NCI-H2171 treated with DMSO at 0.1 percent for 48 hours (cell line): Measurements from ENCODE around the gene GRIP2.
A peak's percentile ranks its signal among the peaks of the same experiment; 100 is the strongest.

ENCODE experiments used
- DNase-seq: peaks from one replicate; lab custom pipeline; 2025; lab: John Stamatoyannopoulos, UW

GRIP2 gene

DNA sequence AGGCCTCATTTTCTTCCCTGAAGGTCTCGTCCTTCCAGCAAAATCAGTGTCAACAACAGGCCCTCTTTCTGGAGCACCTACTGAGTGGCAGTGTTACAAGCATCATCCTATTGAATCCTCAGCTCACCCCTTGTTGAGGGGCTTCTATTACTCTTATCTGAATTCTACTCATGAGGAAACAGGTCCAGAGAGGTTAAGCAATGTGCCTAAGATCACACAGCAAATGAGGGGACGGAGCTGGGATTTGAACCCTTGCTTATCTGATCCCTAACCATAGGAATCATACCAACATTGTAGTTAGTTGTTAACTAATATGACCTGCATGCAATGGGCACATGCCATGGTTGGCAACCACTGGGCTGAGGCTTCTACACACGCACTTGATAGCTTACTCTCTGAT lies 74.7 kb downstream of the GRIP2 start:
- no peak for DNase-seq

DNA sequence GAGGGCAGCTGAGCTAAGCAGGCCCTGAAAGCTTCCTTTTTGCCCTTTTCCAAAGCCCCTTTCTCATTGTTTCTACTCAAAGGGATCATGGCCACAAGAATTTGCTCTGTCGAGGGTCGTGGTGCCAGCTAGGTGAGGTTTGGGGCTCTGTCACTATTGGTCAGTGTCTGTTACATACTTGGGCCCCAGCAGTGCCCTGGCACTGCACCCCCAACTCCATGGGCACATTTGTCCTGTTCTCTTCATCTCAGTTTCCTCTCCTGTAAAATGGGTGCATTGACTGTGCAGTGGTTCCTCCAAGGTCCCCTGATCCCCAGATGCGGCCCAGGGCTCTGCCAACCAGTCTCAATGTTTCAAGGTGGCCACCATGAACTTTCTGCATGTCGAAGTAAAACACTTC lies 75.6 kb downstream of the GRIP2 start:
- DNase-seq = no peak

DNA sequence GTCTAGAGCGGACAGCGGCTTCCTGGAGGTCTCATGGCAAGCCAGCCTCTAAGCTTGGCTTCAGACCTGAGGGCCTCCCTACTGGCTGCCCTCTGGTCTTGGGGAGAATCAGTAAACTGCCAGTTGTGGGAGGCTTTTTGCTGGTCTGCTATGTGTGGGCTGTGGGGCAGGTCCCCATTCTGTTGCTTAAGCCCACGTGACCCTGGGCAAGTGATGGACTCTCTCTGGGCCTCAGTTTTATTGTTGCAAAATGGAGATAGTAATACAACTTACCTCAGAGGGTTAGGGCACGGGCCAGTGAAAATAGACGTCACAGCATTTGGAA lies 76.0 kb downstream of the GRIP2 start:
- DNase-seq = no peak

DNA sequence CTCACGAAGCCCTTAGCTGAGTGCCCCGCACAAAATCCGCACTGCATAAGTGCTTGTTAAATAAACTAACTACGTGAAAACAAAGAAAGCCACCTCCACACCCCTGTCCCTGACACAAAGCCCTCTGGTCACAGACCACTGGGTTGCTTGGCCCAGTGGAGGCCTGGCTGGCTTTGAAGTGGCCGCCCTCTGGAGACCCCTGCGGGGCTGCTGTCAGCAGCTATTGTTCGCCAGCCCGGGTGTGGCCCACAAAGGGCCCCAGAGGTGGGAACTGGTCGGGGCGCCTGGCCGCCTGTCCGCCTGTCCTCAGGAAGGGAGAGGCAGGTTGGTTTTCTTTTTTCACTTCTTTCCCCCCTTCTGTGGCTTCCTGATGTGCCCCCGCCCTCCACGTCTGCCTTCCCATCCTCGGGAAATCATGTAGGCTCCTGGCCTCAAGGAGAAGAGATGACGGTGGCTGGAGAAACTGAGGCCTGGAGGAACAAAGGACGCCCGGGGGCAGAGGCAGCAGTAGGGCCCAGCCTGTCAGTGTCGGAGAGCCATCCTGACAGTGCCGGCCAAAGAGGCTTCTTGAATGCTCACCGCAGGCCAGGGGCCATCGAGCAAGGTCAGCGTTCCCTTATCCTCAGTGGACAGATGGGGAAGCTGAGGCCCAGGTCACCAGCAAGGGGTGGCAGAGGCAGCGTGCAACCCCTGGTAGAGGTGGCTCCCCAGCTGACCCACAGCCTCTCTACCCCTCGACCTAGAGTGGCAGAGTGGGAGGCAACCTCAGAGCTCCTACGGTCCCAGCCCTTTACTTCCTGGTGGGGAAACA lies 76.6 kb downstream of the GRIP2 start:
- DNase-seq = no peak

DNA sequence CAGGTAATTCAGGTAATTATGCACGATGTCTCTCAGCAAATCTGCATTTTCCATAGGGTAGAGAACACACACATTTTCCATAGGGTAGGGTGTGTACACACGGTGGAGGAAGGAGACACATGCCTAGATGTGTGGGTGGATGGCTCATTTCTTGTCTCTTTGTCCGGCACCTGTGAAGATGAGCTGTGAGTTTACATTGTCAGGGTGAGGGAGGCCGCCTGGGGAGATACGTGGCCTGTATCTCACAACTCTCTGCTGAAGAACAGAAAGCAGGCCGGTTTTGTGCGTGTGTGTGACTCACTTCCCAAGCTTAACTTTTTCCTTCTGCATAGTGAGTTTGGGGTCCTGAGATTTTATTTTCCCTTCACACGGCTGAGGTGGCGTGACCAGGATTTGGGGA lies 77.4 kb downstream of the GRIP2 start:
- no peak for DNase-seq

DNA sequence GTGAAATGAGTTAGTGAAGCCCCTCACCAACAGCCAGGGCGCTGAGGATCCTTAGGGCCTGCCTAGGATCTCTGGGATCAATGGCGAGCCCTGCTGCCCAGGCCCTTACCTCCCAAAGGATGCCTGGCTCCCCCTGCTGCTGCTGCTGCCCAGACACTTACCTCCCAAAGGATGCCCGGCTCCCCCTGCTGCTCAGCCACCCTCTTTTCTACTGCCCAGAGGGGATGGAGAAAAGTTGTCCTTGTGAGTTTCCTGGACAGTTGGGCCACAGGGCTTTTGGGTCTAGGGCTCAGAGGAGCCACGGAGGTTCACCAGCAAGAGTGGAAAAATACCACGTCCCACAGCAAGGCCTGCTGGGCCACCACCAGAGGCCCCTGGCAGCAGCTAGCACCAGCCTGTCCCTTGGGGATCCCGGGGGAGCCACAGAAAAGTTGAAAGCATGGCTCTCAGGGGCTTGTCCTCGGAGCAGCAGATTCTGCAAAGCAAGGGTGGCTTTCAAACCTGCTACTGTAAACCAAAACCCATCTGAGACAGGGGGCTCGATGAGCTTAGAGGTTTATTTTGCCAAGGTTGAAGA lies 78.3 kb downstream of the GRIP2 start:
- peak; percentile 6 for DNase-seq

DNA sequence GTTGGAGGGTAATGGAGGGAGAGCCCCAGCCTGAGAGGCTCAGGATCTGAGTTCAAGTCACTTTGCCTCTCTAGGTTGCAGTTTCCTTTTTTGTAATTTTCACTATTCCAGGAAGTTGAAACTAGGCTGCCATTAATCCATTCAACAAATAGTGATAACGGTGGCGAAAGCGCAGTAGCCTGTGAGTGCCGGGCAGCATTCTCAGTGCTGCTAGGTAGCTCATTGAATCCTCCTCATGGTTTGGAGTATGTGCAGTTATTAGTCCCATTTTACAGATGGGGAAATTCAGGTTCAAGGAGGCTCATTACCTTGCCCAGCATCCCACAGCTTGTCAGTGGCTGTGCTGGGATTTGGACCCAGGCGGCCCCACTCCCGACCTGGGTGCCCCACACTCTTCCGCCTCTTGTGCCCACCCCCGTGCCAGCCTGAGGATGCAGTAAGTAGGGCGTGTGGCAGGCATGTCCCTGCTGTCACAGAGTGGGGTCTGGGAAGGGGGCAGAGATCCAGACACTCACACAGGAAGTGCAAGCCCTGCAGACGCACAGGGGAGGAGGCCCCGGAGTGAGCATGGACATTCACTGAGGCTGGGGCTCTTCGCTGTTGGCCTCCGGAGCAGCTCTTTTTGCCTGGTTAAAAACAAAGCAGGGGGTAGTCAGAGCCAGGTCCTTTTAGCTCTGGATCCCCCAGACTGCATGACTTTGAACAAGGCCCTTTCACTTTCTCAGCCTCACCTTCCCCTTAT lies 79.0 kb downstream of the GRIP2 start:
- no peak for DNase-seq

DNA sequence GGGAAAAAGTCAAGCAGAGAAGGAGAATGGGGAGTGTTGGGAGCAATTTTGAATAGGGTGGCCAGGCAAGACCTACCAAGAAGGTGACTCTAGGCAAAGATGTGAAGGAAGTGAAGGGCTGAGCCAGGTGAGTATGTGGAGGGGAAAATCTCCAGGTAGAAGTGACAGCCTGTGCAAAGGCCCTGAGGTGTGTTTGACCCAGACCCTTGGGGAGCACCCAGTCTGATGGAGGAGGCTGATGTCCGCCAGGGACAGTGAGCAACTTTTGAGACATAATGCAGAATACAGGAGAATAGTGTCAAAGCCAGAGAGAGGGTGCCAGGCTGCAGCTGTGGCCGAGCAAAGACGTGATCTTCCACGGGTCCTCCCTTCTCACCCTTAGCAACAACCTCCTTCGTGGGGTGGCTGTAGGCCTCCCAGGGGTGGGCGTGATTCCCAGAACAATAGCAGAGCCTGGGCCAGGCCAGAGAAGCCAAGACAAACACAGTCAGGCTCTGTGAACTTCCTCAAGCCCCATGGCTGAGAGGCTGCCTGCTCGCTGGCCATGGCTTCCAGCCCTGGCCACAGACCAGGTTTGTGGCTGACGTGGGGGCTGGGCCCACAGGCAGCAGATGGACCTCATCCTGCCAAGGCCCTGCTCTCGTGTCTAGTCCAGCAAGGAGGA lies 79.7 kb downstream of the GRIP2 start:
- DNase-seq = no peak

DNA sequence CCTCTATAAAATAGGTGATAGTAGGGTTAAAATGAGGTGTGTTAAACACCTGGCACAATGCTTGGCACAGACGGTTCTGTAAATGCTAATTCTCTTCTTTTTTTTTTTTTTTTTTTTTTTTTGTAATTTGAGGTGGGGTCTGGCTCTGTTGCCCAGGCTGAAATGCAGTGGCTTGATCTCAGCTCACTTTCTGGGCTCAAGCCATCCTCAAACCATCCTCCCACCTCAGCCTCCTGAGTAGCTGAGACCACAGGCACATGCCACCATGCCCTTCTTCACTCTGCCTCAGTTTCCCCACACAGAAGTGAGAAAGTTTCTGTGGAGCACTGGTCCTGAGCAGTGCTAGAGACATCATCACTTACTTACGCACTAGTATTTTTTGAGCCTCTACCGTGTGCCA lies 80.4 kb downstream of the GRIP2 start:
- no peak for DNase-seq

DNA sequence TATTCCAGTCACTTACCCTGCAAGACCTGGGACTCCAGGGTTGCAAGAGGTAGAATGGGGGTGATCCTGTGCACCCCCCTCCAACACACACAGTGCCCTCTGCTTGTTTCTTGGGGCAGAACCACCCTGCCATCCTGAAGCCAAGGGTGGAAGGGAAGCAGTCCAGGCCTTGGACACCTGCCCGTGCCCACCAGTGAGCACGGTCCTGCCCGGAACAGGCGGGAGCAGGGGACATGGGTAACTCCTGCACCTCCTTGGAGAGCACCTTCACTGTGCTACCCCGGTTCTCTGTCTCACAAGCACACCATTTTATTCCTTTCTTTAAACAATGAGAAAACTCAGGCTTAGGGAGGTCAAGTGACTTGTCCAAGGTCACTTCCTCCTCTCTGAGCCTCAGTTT lies 80.8 kb downstream of the GRIP2 start:
- no peak for DNase-seq

DNA sequence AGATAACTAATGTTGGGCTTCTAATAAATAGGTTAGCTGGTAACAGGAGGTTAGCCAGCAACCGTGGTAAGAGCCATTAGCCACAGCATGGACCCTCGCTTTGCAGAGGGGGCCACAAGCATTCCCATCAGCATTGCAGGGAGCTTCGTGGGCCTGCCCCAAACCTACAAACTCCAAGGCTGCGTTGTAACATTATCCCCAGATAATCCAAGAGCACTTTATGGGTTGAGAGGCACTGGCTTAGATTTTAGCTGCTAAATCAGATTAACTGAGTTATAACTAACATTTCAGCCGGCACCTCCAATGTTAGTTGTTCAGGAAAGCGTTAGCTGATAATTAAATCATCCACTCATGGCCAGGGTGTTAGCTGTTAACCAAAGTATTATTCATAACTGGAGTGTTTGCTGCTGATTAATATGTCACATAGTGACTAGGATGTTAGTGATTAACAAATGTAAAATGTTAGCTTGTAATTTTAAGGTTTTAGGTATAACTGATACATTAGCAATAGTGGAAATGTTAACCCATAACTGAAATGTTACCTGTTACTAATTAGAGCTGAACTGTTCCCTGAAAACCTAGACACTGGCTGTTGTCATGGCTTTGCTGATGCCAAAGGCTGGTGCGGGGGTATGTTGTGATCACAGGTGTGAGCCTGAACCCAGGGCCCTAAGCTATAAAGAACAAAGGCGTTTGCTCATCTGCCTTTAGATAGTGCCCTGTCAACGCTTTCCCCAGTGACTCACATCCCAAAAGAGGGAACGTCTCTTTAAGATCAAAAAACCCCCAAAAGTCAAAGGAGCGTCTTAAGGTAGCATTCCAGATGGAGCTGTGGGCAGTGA lies 81.5 kb downstream of the GRIP2 start:
- DNase-seq = no peak

DNA sequence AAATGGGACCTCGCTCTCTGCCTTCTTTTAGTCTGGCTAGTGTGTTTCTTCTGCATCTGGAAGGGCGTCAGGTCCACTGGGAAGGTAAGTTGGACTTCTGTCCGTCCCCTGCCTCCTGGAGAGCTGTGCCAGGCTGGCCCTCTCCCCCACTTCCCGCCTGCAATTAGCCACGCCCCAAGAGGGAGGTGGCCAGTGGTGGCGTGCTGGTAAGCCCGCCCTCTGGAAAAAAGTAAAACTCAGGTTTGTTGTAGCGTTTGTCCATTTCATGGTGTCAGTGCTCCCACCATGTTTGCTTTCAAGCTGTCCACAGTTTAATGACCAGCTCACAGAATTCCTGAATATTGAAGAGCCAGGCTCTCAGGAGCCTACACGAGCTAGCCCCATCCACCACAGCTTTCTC lies 82.1 kb downstream of the GRIP2 start:
- DNase-seq = no peak

DNA sequence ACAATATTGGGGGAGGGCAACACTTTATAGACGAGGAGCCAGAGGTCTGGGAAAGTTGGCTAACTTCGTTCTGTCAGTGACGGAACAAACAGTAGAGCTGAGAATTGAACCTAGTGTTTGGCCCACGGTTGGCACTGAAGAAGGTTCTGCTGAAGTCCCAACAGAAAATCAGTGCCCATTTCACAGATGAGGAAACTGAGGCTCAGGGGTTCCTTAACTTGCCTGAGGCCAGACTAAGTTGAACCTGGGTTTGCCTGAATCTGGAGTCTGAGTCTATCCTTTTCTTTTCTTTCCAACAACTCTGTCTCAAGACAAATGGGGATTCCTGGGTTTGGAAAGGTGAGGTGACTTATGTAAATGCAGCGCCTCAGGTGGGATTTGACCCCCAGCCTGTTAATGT lies 82.7 kb downstream of the GRIP2 start:
- DNase-seq = no peak

DNA sequence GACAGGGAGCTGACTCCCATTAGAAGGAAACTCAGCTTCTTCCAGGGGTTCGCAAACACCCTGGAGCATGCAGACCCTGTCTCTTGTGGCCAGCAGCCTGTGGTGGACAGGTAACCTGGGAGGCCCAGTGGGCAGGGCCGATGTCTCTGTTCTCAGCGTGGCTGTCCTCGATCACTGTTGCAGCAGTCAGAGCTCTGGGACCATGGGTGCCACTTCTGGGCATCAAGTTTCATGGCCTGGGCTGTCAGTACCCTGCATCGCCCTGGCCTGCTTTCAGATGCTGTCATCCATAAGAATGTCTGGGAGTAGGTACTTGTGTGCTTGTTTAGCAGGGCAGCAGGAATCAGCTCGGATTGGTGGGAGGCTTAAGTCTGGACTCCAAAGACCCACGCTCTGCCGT lies 83.3 kb downstream of the GRIP2 start:
- no peak for DNase-seq

DNA sequence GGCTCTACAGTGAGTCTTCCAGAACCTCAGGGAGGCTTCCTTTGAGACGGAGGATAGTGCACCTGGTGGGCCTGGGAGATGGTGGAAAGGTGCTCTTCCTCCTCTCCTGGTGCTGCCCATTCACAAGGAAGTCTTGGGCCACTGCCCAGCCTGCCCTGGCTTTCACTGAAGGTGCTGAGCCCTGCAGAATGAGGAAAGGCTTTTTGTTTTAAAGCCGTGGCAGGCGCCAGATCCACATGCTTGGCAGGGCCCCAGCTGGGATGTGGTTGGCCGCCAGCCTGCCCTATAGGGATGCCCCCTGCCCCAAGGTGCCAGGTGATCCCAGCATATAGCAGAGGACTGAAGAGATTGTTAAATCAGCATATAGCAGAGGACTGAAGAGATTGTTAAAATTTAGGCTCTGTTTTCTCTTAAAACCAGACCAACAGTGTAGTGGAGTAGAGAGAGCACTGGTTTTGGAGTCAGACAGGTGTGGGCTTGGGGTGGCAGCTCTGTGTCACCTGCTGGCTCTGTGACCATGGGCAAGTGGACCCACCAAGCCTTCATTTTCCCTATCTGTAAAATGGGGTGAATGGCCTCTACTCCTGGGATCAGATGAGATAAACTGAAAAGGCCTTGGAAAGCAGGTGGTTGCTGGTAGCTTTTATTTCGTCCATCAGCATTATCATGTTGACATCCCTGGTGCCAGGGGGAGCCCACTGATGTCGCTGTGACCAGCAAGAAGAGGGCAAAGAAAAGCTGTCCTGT lies 84.4 kb downstream of the GRIP2 start:
- DNase-seq = no peak

DNA sequence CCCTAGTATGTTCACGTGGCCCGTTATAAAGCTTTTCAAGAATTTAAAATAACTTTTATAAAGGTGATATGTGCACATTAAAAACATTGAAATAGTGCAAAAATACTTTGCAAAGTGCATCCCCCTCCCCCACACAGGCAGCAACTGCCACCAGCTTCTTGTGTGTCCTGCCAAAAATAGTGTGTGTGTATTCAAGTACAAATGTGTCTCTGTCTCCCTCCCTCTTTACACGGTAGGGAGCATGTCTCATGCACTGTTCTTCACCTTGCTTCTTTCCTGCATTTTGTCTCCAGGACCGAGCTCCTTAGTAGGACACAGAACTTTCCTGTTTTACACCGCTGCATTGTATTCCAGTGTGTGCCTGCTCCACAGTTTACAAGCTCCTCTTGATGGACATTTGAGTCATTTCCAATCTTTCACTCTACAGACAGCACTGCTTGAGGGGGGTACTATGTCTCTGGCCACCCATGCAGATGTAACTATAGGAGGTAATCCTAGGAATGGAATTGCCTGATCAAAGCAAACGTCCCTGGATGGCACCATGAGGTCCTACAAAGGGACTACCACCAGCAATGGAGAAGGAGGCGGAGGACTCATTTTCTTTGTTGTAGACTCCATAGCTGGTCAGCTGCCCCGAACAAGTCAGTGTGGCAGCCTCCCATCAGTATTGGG lies 85.4 kb downstream of the GRIP2 start:
- DNase-seq = no peak

DNA sequence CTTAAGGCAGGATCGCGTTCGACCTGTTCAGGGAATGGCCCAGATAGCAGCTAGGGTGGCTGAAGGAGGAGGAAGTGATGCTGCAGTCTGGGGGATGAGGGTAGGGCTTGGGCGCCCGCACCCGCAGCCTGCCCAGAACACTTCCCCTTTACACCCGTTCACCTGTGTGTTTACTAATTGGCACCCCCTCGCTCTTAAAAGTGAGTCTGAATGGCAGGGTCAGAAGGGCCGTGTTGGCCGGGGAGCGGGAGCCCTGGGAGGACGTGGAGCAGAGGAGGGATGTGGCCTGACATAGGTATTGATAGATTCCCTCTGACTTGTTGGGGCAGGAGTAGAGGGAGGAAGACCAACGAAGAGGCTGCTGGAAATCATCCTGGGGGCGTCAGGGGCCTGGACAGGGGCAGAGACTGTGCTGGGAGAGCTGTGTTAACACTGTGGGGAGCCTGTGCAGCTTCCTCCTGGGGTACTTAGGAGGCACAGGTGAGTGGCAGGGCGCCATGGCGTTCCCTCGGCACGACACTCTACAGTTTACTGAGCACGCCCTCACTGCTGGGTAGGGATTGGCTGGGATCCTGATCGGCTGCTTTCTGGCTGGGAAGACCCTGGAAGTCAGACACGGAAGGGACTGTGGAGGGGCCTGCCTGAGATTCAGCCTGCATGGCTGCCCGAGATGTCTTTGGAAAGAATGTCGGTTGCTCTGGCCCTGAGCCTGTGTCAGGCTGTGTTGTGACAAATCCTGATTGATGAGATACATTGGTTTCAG lies 86.1 kb downstream of the GRIP2 start:
- no peak for DNase-seq

DNA sequence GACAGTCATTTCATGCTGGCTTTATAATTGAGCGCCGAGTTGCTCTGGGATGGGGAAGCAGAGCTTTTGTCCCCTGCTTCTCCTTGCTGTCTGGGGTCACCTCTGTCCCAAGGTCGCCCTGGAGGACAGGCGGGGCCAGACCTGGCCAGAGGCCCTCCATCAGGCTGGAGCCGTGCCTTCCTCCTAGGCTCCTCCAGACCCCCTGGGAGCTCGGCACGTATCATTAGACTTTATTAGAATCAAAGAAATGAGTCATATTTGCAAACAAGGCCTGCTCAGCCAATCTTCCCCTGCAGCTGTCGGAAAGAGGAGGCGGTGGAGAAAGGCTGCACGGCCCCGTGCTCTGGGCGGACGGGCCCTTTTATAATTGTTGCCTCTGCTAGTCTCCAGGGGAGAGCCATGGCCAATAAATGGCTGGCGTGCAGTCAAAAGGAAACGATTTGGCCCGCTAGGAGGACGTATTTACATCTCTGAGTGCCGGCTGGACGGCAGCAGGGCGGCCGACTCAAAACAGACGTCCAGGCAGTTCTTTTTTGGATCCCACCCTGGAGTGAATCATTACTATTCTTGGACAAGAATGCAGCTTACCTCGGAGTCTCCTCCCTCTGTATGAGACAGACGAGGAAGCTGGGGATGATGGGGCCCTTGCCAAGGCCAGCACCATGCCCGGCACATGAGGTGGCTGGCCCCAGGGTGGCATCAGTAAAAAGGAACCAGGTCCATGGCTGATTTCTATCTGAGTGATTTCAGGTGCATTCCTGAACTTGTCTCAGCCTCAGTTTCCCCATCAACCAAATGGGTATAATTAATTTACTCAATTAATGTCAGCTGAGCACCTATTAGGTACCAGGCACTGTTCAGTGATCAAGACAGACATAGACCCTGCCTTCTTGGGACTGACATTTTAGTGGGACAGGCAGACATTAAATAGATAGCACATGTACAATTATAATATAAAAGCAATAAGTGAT lies 87.1 kb downstream of the GRIP2 start:
- no peak for DNase-seq
